OCI-LY1 (cell line): ENCODE measurements around the gene IL13.

ENCODE experiments used
- CTCF ChIP-seq: fragments of 200-600 bp; sonication (generic), shearing (Covaris generic); IDR thresholded peaks from 2 replicates; pipeline ENCODE4 v1.5.1; 2017; ENCODE audit warnings: mild to moderate bottlenecking, antibody characterized with exemption, low read length, moderate library complexity, mixed read lengths
- EZH2 ChIP-seq: fragments of 200-600 bp; sonication (generic), shearing (Covaris generic); IDR thresholded peaks from 2 replicates; pipeline ENCODE4 v1.8.0; 2017; ENCODE audit warnings: borderline replicate concordance, mixed run types, mild to moderate bottlenecking, antibody characterized with exemption, low read length, moderate library complexity, mixed read lengths

GRCh38 chr5:132678735-132679134 lies 20.8 kb downstream of the IL13 start:
- no peak for TF ChIP-seq CTCF
- no peak for TF ChIP-seq EZH2
